ENCODE data around the gene DNAJC15. TPM values are rescaled to one million over a fixed set of nuclear protein-coding genes. Genes with fewer than 3 reads are reported as not detected.

Gene DNAJC15
- total RNA-seq, 2 donors from 2014 or later = 10.8 to 17.0 TPM

GRCh38 chr13:43002021-43002420 is 21.4 kb upstream of the DNAJC15 start:
- intact Hi-C loops (cut with DNase I) = no loop called here
- DNase-seq (ENCODE audit: low spot score) = no peak

DNA sequence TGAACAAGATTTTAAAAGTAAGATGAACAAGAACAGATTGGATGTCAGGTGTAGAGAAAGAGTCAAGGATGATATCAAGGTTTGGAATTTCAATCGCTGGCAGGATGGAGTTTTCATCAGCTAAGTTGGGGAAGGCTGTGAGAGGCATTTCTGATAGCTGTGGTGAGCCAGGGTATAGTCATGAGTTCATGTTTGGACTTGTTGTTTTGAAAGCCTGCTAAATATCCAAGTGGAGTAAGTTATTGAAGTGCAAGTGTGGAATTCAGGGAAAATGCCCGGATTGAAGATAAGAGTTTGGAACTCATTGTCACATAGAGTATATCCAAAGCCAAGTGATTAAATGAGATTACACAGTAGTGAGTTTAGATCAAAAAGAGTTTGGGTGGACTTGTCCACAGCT is 20.4 kb upstream of the DNAJC15 start:
- intact Hi-C loops (cut with DNase I) = no loop called here

DNA sequence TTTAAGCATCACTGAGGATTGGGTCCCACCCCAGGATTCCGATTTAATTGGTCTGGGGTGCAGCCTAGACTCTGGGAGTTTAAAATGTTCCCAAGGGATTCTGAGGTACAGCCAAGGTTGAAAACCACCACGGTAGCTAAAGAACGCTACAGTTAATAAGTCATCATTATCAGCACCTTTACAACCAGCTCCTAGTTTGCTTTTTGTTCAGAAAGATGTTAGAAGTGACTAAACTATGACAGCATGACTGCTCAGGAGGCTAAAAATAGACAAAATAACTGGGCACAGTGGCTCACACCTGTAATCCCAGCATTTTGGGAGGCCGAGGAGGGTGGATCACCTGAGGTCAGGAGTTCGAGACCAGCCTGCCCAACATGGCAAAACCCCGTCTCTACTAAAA is 19.7 kb upstream of the DNAJC15 start:
- no peak for DNase-seq (ENCODE audit: low spot score)
- intact Hi-C loops (cut with DNase I) = no loop called here

More for the DNA sequence above, 20.4 kb upstream of the DNAJC15 start:
- no peak for DNase-seq (ENCODE audit: low spot score)

GRCh38 chr13:43005460-43006236 is 17.7 kb upstream of the DNAJC15 start:
- intact Hi-C loops (cut with DNase I) = no loop called here
- DNase-seq (ENCODE audit: low spot score) = no peak

DNA sequence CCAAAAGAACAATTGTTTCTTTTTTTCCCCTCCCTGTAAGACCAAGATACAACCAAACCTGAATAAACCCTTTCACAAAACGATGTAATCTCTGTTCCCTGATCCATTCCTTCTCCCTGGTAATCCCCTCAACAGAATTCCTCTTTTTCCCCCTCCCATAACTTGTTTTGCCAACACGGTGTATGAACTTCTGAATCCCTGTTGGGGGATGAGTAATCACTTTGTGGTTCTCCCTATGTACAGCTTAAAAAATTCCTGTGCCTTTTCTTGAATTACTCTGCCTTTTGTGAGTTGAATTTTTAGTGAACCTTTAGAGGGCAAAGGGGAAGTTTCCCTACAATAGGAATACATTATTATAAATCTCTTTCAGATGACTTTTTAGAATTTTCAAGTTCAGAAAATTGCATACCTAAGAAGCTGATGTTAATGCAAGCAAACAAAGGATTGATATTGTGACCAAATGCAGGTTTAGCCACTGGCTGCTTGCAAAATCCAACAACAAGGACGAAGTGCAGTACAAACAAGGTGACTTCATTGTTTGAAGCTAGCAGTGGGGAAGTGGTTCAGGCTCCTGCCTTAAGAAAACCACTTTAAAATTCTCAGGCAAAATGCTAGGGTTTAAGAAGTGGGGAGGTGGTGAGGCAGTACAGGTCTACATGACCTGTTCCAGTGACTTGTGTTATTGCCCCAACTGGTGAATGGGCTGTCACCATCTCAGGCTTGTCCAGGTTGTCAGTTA is 16.3 kb upstream of the DNAJC15 start:
- intact Hi-C loops (cut with DNase I) = no loop called here
- no peak for DNase-seq (ENCODE audit: low spot score)

GRCh38 chr13:43008596-43008995 is 14.8 kb upstream of the DNAJC15 start:
- intact Hi-C loops (cut with DNase I) = no loop called here
- DNase-seq (ENCODE audit: low spot score) = no peak

GRCh38 chr13:43009506-43009905 is 13.9 kb upstream of the DNAJC15 start:
- intact Hi-C loops (cut with DNase I) = no loop called here
- no peak for DNase-seq (ENCODE audit: low spot score)

DNA sequence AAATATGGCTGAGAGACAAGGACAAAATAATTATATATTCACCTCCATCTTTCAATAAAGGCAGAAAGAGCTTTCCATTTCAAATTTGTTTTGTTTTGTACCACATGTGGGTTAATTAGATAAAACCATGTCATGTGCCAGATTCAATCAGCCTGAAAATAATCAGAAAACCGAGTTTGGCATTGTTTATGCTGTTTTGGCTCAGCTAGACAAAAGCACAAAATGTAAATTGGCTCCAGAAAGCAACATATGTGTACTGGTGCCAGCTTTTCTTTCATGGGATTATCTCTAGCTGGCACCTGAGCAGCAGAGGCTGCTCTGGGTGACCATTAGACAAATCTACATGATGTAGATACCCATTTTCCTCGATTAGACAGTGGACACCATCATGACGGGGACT is 9.2 kb upstream of the DNAJC15 start:
- DNase-seq (ENCODE audit: low spot score) = no peak
- intact Hi-C loops (cut with DNase I) = no loop called here

GRCh38 chr13:43016226-43016625 is 7.2 kb upstream of the DNAJC15 start:
- intact Hi-C loops (cut with DNase I) = no loop called here

DNA sequence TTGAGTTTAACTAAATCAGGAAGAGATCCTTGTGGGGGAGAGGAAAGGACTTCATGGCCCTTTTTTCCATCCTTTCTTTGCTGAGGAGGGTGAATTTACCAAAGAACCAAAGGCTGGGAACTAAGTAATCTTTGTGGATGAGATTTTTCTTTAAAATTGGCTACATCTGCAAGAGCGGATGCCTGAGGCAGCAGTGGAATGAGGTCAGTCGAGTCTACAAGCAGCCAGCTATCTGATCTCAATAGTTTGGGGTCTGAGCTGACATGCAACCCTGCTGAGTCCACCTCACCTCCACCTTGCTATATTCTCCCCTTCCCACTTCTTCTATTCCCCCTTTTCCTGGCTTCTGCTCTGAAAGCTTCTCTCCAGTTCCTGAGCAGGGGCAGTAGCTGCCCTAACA is 3.6 kb upstream of the DNAJC15 start:
- intact Hi-C loops (cut with DNase I) = no loop called here

More at GRCh38 chr13:43016226-43016625, 7.2 kb upstream of the DNAJC15 start:
- DNase-seq (ENCODE audit: low spot score) = no peak

DNA sequence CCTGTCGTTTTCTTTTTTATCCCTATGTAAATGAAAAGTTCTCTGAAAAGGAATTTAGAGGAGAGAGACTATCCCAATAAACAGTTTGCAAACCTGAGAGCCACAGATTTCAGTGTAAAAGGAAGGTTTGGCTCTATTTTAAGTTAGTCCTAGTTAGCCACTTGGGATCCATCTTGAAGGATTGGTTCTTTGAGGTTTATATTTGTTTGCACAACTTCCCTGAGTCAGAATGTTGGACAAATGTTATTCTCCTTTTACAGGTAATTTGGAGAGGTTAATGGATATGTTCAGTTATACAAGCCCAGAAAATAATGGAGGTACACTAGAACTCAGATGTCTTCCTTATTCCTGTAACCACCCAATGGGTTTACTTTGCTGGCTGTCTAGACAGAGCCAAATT is 2.6 kb upstream of the DNAJC15 start:
- intact Hi-C loops (cut with DNase I) = no loop called here
- DNase-seq (ENCODE audit: low spot score) = no peak

More for the DNA sequence above, 3.6 kb upstream of the DNAJC15 start:
- no peak for DNase-seq (ENCODE audit: low spot score)

DNA sequence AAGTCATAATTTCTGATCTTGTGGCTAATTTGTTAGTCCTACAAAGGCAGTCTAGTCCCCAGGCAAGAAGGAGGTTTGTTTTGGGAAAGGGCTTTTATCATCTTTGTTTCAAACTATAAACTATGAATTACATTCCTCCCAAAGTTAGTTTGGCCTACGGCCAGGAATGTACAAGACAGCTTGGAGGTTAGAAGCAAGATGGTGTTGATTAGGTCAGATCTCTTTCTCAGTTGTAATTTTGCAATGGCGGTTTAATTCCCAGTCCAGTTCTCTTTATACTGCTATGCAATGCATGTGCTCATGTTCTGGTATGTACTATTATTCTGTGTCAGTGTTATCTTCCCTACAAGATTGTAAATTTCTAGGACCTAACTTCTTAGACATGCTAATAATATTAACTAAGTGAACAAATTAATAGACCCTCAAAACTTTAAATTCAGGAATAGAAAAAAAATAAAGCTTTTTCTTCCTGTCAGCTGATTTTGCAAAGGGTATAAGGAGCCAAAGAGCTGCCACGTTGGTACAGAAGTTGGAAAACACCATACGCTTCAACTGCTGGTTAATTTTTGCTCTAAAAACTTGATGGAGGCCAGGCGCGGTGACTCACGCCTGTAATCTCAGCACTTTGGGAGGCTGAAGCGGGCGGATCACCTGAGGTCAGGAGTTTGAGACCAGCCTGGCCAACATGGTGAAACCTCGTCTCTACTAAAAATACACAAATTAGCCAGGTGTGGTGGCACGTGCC is 1.3 kb upstream of the DNAJC15 start:
- no peak for DNase-seq (ENCODE audit: low spot score)
- intact Hi-C loops (cut with DNase I) = no loop called here

GRCh38 chr13:43022934-43023288 is 475 bp upstream of the DNAJC15 start:
- DNase-seq (ENCODE audit: low spot score) = no peak
- intact Hi-C loops (cut with DNase I) = no loop called here

DNA sequence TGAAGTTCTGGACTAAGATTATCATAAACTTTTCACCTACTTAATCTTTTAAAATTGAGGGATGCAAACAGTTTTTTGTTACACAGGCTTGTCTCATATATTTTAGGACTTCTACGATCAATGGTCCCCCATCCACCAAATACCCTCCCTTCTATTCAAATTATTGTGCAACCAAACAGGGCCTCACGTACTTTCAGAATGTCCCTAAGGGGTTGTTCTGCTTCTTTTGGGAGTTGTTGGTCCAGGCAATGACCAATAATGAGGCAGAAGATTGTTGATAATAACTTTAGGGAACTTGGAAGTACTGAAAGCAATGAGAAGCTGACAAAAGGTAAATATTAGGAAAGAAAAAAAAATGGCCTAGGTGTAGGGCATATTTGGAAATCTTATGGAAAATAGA is 2.9 kb downstream of the DNAJC15 start:
- DNase-seq (ENCODE audit: low spot score) = no peak
- intact Hi-C loops (cut with DNase I) = no loop called here

- DNase-seq (ENCODE audit: low spot score) = no peak
- intact Hi-C loops (cut with DNase I) = no loop called here
Measured at GRCh38 chr13:43030548-43030947, 7.2 kb downstream of the DNAJC15 start.

DNA sequence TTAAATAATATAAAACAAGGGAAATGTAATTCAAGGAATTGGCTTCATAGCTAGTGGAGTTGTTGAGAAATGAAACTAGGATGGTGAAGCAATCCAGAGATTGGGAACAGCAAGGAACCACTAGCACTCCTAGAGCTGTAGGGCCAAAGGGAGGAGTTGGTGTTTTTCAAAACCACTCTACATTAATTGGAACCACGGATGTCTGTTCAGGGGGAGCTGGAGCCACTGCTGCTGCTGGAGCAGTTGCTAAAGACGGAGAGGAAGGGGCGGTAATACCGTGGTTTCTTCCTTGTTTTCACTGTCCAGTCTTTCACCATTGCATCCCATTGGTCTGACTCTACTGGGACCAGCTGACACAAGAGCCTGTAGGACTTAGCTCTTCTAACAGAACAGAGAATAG is 8.5 kb downstream of the DNAJC15 start:
- no peak for DNase-seq (ENCODE audit: low spot score)
- intact Hi-C loops (cut with DNase I) = no loop called here

DNA sequence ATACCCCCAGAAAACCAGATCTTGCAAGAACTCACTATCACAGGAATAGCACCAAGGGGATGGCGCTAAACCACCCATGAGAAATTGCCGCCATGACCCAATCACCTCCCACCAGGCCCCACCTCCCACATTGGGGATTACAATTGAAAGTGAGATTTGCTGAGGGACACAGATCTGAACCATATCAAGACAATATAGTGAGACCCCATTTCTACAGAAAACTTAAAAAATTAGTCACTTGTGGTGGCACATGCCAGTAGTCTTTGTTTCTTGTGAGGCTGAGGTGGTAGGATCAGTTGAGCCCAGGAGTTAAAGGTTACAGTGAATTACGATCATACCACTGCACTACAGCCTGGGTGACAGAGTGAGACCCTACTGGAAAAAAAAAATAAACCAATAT is 9.7 kb downstream of the DNAJC15 start:
- DNase-seq (ENCODE audit: low spot score) = no peak
- intact Hi-C loops (cut with DNase I) = no loop called here

DNA sequence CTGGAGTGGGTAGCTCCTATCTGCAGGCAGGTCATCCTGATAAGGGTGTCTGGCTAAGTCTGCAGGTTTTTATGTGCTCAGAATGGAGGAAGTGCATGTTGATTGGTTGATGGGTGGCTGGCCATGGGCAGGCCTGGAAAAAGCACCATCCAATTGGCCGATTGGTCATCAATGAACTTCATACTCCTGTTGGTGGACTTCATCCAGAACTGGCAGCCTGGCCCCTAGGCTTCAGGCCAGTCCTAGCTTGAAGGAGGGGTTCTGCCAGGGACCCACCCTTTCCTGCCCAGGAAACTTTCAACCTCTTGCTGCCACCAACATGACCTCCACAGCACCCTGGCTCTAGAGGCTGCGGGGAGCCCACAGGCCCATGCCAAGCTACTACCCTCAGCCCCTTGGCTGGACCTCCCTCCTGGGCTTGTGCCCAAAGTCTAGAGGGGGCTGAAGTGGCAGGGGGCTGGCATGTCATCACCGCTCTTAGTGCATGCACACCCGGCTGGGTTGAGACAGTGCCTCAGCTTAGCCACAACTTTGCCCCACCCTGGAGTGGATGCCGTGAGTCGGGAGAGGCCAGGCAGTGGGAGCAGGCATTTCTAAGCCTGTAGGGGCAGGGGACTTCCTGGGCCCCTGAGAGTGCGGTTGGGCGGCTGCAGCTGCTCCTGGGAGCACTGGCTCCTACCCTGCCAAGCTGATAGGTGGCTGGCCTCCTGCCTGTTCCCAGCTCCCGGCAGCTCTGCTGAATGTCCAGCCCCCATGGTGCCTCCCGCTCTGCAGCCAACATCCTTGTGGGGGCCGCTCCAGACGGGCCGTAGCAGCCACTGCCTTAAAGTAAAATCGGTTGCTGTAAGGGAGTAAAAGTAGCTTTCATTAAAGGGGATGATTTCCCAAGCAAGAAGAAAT is 13.2 kb downstream of the DNAJC15 start:
- DNase-seq (ENCODE audit: low spot score) = no peak
- intact Hi-C loops (cut with DNase I) = no loop called here

DNA sequence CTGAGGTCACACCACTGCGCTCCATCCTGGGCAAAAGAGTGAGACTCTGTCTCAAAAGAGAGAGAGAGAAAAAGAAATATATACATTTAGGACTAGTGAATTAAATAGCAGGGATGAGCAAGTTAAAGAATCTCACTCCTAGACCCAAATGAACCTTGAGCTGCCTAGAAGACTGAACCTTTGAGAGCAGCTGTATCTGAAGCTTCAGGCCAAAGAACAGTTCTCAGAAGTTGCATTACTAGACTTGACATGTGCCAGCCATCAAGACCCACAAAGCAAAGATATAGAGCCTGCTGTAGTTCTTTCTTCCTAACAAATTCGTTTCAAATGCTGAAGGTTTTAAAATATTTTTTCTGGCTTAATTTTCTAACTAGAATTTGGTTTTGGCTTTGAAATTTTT is 16.6 kb downstream of the DNAJC15 start:
- intact Hi-C loops (cut with DNase I) = no loop called here

More for the DNA sequence above, 16.6 kb downstream of the DNAJC15 start:
- no peak for DNase-seq (ENCODE audit: low spot score)
